H1 (cell line): ENCODE data around the gene AKAP9. TPM values are rescaled to one million over a fixed set of nuclear protein-coding genes. Genes with fewer than 3 reads are reported as not detected.

ENCODE experiments used
- CTCF ChIA-PET: fragments of 300-600 bp; sonication (Branson Sonifier 250); formaldehyde crosslinking; loops from one replicate; lab custom pipeline; 2021; ENCODE audit not compliant: partially characterized antibody; lab: Charles Lee
- POLR2A ChIA-PET: fragments of 300-600 bp; sonication (Branson Sonifier 250); formaldehyde crosslinking; loops from one replicate; lab custom pipeline; 2021; ENCODE audit warnings: inconsistent platforms; ENCODE audit not compliant: partially characterized antibody; lab: Charles Lee
- DNase-seq, 2 experiments: peaks; one replicate each; pipeline versions ENCODE4 v3.0.0 to v3.0.0-alpha.2; 2010 to 2022; ENCODE audit warnings: low spot score in 2 of 2, low read depth in 1 of 2, mixed read lengths in 1 of 2
- FAIRE-seq: peaks from 2 replicates; lab custom pipeline; 2011; peaks lifted over from hg19 to GRCh38; lab: Jason Lieb, UNC
- H2AFZ ChIP-seq: 2 replicates; pipeline ENCODE4 v1.8.1; 2012; ENCODE audit warnings: low read length, inconsistent platforms
- H2AK5ac ChIP-seq: 2 replicates; pipeline ENCODE4 v1.6.1; 2013; ENCODE audit warnings: low read depth, low read length
- H2BK120ac ChIP-seq: replicated peaks from 2 replicates; pipeline ENCODE3; 2013; ENCODE audit warnings: low read depth, low read length, inconsistent platforms
- H2BK12ac ChIP-seq: 2 replicates; pipeline ENCODE4 v1.6.1; 2013; ENCODE audit warnings: low read depth, low read length
- H2BK15ac ChIP-seq: 2 replicates; pipeline ENCODE4 v1.6.1; 2013; ENCODE audit warnings: low read length
- H2BK20ac ChIP-seq: 2 replicates; pipeline ENCODE4 v1.6.1; 2013; ENCODE audit warnings: low read length
- H2BK5ac ChIP-seq: 2 replicates; pipeline ENCODE4 v1.6.1; 2013; ENCODE audit warnings: low read depth, low read length
- H3K14ac ChIP-seq: 2 replicates; pipeline ENCODE4 v1.6.1; 2013; ENCODE audit warnings: inconsistent platforms; ENCODE audit not compliant: insufficient read length
- H3K18ac ChIP-seq: 2 replicates; pipeline ENCODE4 v1.6.1; 2013; ENCODE audit warnings: low read length; ENCODE audit errors: extremely low read depth
- H3K23ac ChIP-seq: 2 replicates; pipeline ENCODE4 v1.6.1; 2013; ENCODE audit warnings: inconsistent platforms; ENCODE audit not compliant: insufficient read length
- H3K23me2 ChIP-seq: 2 replicates; pipeline ENCODE4 v1.6.1; 2013; ENCODE audit warnings: low read depth, low read length
- H3K27ac ChIP-seq: 2 replicates; pipeline ENCODE4 v1.6.1; 2011; ENCODE audit warnings: low read depth, low read length, inconsistent platforms
- H3K27me3 ChIP-seq, 4 experiments: replicated peaks in 1 of 4; 1 replicate in 1 of 4; 2 replicates in 3 of 4; pipeline versions ENCODE4 v1.6.1 to v1.8.1; 2011 to 2013; ENCODE audit warnings: low read length in 3 of 4, mild to moderate bottlenecking in 3 of 4, inconsistent platforms in 2 of 4, mixed read lengths in 2 of 4, moderate library complexity in 1 of 4; ENCODE audit not compliant: control insufficient read depth in 3 of 4, insufficient read depth in 3 of 4; ENCODE audit errors: extremely low read depth in 1 of 4
- H3K36me3 ChIP-seq, 4 experiments: 2 replicates each; pipeline versions ENCODE4 v1.6.1 to v1.8.1; 2011 to 2013; ENCODE audit warnings: mild to moderate bottlenecking in 4 of 4, low read length in 3 of 4, moderate library complexity in 2 of 4, control low read depth in 1 of 4, inconsistent platforms in 1 of 4; ENCODE audit not compliant: insufficient read depth in 4 of 4, control insufficient read depth in 2 of 4
- H3K4ac ChIP-seq: replicated peaks from 2 replicates; pipeline ENCODE3; 2013; ENCODE audit warnings: low read length, low read depth, mixed read lengths, inconsistent platforms; ENCODE audit not compliant: insufficient read length
- H3K4me1 ChIP-seq, 4 experiments: replicated peaks in 1 of 4; 1 replicate in 1 of 4; 2 replicates in 3 of 4; pipeline versions ENCODE4 v1.6.1 to v1.8.1; 2011 to 2013; ENCODE audit warnings: low read length in 3 of 4, inconsistent platforms in 2 of 4, mixed read lengths in 1 of 4; ENCODE audit not compliant: insufficient read depth in 4 of 4, control insufficient read depth in 3 of 4
- H3K4me2 ChIP-seq, 2 experiments: 2 replicates each; pipeline versions ENCODE4 v1.6.1 to v1.8.1; 2011 to 2013; ENCODE audit warnings: low read depth in 2 of 2, low read length in 2 of 2, control low read depth in 1 of 2, inconsistent platforms in 1 of 2, mild to moderate bottlenecking in 1 of 2; ENCODE audit not compliant: insufficient read depth in 1 of 2
- H3K4me3 ChIP-seq, 4 experiments: fragments of 200-600, 300-600 bp in 1 of 4; sonication (generic), shearing (Covaris generic), sonication (Bioruptor Twin) in 1 of 4; 2 replicates each; pipeline versions ENCODE4 v1.5.1 to v1.8.1; 2011 to 2016; ENCODE audit warnings: low read length in 4 of 4, low read depth in 3 of 4, control low read depth in 2 of 4, inconsistent platforms in 2 of 4, mild to moderate bottlenecking in 2 of 4, mixed read lengths in 1 of 4, moderate library complexity in 1 of 4; ENCODE audit not compliant: insufficient read depth in 2 of 4; ENCODE audit errors: extremely low read depth in 1 of 4
- H3K56ac ChIP-seq: replicated peaks from 2 replicates; pipeline ENCODE3; 2013; ENCODE audit warnings: low read depth, mild to moderate bottlenecking, mixed read lengths, low read length, inconsistent platforms; ENCODE audit not compliant: insufficient read length
- H3K79me1 ChIP-seq: 2 replicates; pipeline ENCODE4 v1.6.1; 2013; ENCODE audit warnings: low read depth, low read length, control low read depth
- H3K79me2 ChIP-seq, 2 experiments: 2 replicates each; pipeline versions ENCODE4 v1.6.1 to v1.8.1; 2012 to 2013; ENCODE audit warnings: low read length in 2 of 2, mild to moderate bottlenecking in 2 of 2, inconsistent platforms in 1 of 2; ENCODE audit not compliant: insufficient read depth in 2 of 2, control insufficient read depth in 1 of 2
- H3K9ac ChIP-seq, 4 experiments: replicated peaks in 1 of 4; 1 replicate in 1 of 4; 2 replicates in 3 of 4; pipeline versions ENCODE4 v1.6.1 to v1.8.1; 2011 to 2013; ENCODE audit warnings: low read depth in 3 of 4, low read length in 3 of 4, control low read depth in 2 of 4, mild to moderate bottlenecking in 2 of 4, moderate library complexity in 2 of 4, inconsistent platforms in 1 of 4; ENCODE audit errors: extremely low read depth in 1 of 4
- H3K9me3 ChIP-seq, 2 experiments: 2 replicates each; pipeline versions ENCODE4 v1.6.1 to v1.8.1; 2012 to 2013; ENCODE audit warnings: mild to moderate bottlenecking in 2 of 2, moderate library complexity in 2 of 2, control low read depth in 1 of 2, inconsistent platforms in 1 of 2, low read depth in 1 of 2, low read length in 1 of 2, mixed read lengths in 1 of 2; ENCODE audit not compliant: insufficient read depth in 2 of 2
- H4K20me1 ChIP-seq, 2 experiments: replicated peaks in 1 of 2; 2 replicates each; pipeline versions ENCODE3 to v1.8.1; 2011 to 2013; ENCODE audit warnings: inconsistent platforms in 2 of 2, low read length in 2 of 2, mild to moderate bottlenecking in 1 of 2; ENCODE audit not compliant: insufficient read depth in 2 of 2, control insufficient read depth in 1 of 2
- H4K5ac ChIP-seq: 2 replicates; pipeline ENCODE4 v1.6.1; 2013; ENCODE audit warnings: low read length, low read depth, mixed read lengths, inconsistent platforms; ENCODE audit not compliant: insufficient read length
- H4K8ac ChIP-seq: 2 replicates; pipeline ENCODE4 v1.8.0; 2013; ENCODE audit warnings: mild to moderate bottlenecking, moderate library complexity, low read length, inconsistent platforms; ENCODE audit not compliant: insufficient read depth; ENCODE audit errors: extremely low read depth
- H4K91ac ChIP-seq: replicated peaks from 2 replicates; pipeline ENCODE3; 2013; ENCODE audit warnings: low read length, mixed read lengths, inconsistent platforms; ENCODE audit not compliant: insufficient read length
- ASH2L ChIP-seq: fragments of 200-600, 300-600 bp; sonication (generic); IDR thresholded peaks from one replicate; pipeline ENCODE4 v1.7.1; 2017; ENCODE audit warnings: low read length
- BACH1 ChIP-seq: IDR thresholded peaks from 2 replicates; pipeline ENCODE4 v1.6.1; 2012; ENCODE audit warnings: low read length, improper control_type of control experiment
- KDM1A ChIP-seq: fragments of 200-600, 300-600 bp; sonication (generic); IDR thresholded peaks from 2 replicates; pipeline ENCODE4 v1.7.1; 2016; ENCODE audit warnings: mild to moderate bottlenecking, low read length, borderline replicate concordance
- SRF ChIP-seq: IDR thresholded peaks from 2 replicates; pipeline ENCODE4 v1.6.1; 2011; ENCODE audit warnings: mild to moderate bottlenecking, low read depth, low read length, moderate library complexity
- TEAD4 ChIP-seq: IDR thresholded peaks from 2 replicates; pipeline ENCODE4 v1.6.1; 2012; ENCODE audit warnings: low read depth, low read length, inconsistent platforms, mixed read lengths
- ZNF274 ChIP-seq: IDR thresholded peaks from 2 replicates; pipeline ENCODE4 v1.7.0; 2012; ENCODE audit warnings: low read length, borderline replicate concordance; ENCODE audit errors: extremely low read depth
- polyA plus RNA-seq, 7 experiments: library from polyadenylated mRNA; depleted of rRNA in 3 of 7; stranded (reverse) in 5 of 7; unstranded in 2 of 7; fragments of >200 nt in 5 of 7; fragments of 200-250 nt in 2 of 7; gene quantifications; 1 replicate in 5 of 7; 2 replicates in 1 of 7; 4 replicates in 1 of 7; pipeline versions ENCODE4 v1.2.1 to v1.2.3, GENCODE V29; 2011 to 2013; ENCODE audit warnings: missing spikeins in 2 of 7, mixed read lengths in 2 of 7
- total RNA-seq: library from RNA; stranded (reverse); fragmentation: NEBNext Ultra II Directional; extraction: Animal tissue kit (Norgen Biotek cat#: 25700); gene quantifications from 2 replicates; pipeline ENCODE4 v1.2.1, GENCODE V29; 2021

Gene AKAP9
- total and polyA plus RNA-seq, 2 of the 8 experiments (the other 6 are each of a cell fraction or from before 2014, with no cell fraction given), result 6.2 to 26.3 TPM

DNA sequence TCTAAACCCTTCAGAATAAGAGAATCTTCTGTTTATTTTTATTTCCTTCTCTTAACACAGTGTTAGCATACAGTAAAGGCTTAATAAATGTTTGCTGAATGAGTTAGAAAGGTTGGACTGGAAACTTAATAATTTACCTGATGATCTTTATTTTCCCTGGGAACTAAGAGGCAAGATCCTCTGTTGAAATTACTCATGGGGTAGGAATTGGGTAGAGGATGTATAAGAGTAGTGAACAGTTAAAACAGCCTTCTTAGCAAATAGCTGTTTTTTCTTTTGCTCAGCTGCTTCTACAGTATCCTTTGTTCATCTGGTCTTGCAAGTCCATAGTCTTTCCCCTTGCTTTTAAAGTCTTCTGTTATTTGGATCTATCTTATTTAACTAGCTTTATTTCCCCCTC is 80.0 kb downstream of the AKAP9 start:
- Histone ChIP-seq H3K36me3 (peaks cover 0 to 35% (median 13%) of the 10 kb centered on the region in 4 experiments; a peak in 5 of 8 replicates), H2BK15ac (no peak overlapping the region), H4K91ac (no peak overlapping the region), H3K27me3 (no peaks in the 10 kb centered on the region), H3K79me2 (no peaks in the 10 kb centered on the region), H2BK120ac (no peak overlapping the region), H2AFZ (no peak overlapping the region), H3K14ac (no peak overlapping the region), H3K23ac (no peak overlapping the region), H3K79me1 (no peaks in the 10 kb centered on the region), H4K20me1 (no peaks in the 10 kb centered on the region), H3K56ac (no peak overlapping the region), H3K4me3 (no peak overlapping the region), H4K8ac (no peak overlapping the region), H3K23me2 (no peaks in the 10 kb centered on the region), H3K18ac (no peak overlapping the region), H3K9me3 (no peaks in the 10 kb centered on the region), H2AK5ac (no peak overlapping the region), H3K27ac (no peak overlapping the region), H2BK20ac (no peak overlapping the region), H2BK12ac (no peak overlapping the region), H3K4ac (no peak overlapping the region), H4K5ac (no peak overlapping the region), H2BK5ac (no peak overlapping the region), H3K9ac (no peak overlapping the region), H3K4me2 (no peak overlapping the region), H3K4me1 (no peaks in the 10 kb centered on the region; a peak in 1 of 7 replicates)
- TF ChIP-seq SRF, result no peak
- TF ChIP-seq KDM1A, result no peak
- no peak for TF ChIP-seq ZNF274
- no peak for TF ChIP-seq BACH1
- TF ChIP-seq ASH2L, result no peak
- TF ChIP-seq TEAD4, result no peak
- ChIA-PET CTCF (no interaction called here), POLR2A (no interaction called here)
- no peak for FAIRE-seq
- no peak for DNase-seq
